HG03280 (cell line): ENCODE results near the gene B3GNT8.
"Not testable (repeated sequence)": the region's sequence is repeated elsewhere in the genome, so short reads cannot be mapped to it uniquely, and the experiment has no call there.

ENCODE experiments used
- ATAC-seq: cut with Tn5 transposase; IDR thresholded peaks from one replicate; pipeline ENCODE4 v1.9.1; 2021; ENCODE audit warnings: mild to moderate bottlenecking, moderate library complexity; ENCODE audit not compliant: unreplicated experiment

The B3GNT8 gene

GRCh38 chr19:41437944-41438574 lies 10.9 kb upstream of the B3GNT8 start:
- no peak for ATAC-seq

DNA sequence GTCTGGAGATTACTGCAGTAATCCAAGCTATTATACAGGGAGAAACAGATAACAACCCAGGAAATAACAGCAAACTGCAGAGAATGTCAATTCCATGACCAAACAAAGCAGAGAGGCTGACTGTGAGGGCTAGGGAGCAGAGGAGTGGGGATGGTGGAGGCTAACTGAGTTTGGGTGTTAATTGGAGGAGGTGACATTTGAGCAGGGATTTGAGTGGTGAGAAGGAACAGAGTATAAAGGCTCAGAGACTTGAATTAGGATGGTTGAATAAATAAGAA lies 9.4 kb upstream of the B3GNT8 start:
- ATAC-seq = no peak

GRCh38 chr19:41435936-41436673 lies 8.9 kb upstream of the B3GNT8 start:
- no peak for ATAC-seq

- ATAC-seq = not testable (repeated sequence)
These were observed 8.2 kb upstream of the B3GNT8 start for GRCh38 chr19:41435376-41435775.

DNA sequence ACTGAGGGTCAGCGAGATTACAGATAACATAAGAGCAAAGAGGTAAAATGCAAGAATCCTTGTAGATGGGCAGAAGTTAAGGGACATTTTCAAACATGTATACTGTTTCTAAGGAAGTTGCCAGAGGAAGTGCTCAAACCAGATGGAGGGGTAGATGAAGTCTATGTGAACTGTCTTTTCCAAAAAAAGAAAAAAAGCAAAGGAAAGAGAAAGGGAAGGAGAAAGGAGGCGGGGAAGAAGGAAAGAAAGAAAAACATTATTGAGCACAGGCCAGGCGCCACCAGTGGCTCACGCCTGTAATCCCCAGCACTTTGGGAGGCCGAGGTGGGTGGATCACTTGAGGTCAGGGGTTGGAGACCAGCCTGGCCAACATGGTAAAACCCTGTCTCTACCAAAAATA lies 7.3 kb upstream of the B3GNT8 start:
- no peak for ATAC-seq

GRCh38 chr19:41433171-41433570 lies 6.0 kb upstream of the B3GNT8 start:
- no peak for ATAC-seq

DNA sequence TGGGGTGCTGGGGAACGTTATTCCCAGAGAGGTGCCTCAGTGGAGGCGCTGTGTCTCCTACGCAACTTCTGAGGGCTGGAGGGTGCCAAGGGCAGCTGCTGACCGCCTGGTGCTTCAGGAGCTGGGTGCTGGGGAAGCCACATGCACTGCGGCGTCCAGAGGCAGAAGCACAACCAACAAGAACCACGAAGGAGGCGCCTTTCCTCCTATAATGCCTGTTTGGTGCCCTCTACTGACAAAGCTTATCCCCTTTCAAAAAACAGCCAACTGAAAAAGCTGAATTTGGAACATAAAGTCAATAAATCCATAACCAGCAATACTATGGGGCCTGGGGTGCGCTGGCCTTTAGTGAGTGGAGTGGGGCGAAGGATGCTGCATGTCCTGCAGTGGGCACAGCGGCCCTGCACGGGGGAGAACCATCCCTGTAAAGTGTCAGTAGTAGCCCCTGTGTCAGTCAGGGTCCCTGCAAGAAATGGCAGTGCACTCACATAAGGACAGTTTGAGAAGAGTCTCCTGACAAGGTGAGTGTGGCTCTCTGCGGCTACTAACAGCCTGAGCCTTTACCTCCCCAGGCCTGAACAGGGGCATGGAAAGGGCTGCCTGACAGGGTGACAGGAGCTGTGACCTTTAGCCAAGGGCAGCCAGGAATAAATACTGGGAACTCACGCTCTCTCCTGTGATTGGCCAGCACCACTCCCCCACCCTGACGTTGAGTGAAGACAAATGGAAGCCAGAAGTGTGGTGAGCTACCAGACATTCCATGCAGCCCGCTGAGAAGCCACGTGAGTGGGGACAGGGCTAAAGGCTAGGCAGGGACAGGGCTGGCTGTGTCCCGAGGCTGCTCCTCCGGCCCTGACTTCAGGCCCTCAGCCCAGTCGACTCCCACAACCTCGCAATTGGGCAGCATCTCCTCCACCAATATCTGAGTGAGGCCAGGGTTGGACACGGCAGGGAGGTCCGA lies 4.5 kb upstream of the B3GNT8 start:
- no peak for ATAC-seq

- ATAC-seq = no peak
These were observed 3.7 kb upstream of the B3GNT8 start for GRCh38 chr19:41430922-41431321.

- ATAC-seq = no peak
These were observed 1.3 kb upstream of the B3GNT8 start for GRCh38 chr19:41428481-41428859.

- no peak for ATAC-seq
These were observed 690 bp upstream of the B3GNT8 start for GRCh38 chr19:41427647-41428480.

DNA sequence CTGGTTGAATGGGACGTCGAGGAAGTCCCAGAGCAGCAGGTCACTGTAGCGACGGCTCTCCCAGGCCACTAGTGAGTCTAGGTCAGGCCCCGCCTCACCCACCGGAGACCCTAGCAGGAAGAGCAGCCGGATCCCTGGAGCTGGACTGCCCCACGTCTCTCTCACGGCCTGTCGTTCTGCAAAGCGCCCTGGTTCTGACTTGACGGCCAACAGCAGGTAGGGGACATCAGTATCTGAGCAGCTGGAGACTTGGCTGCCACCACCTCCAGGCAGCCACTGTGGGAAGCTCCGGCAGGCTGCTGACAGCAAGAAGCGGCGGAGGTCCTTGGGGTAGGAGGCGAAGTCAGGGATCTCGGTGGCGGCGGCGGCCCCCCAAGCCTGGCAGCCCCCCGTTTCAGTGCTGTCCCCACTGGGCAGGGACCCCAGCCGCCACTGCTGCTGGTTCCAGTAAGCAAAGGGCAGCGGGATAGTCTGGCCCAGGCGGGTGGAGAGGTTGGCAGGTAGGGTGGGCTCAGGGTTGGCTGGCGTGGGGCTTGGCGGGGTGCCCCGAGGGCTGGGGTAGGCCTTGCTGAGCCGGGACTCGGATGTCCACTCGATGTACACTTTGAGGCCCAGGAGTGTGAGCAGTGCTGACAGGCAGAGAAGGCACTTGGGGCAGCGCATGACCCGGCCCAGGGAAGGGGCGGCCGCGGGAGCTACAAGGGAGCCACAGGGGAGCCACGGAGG lies 895 bp downstream of the B3GNT8 start:
- no peak for ATAC-seq

DNA sequence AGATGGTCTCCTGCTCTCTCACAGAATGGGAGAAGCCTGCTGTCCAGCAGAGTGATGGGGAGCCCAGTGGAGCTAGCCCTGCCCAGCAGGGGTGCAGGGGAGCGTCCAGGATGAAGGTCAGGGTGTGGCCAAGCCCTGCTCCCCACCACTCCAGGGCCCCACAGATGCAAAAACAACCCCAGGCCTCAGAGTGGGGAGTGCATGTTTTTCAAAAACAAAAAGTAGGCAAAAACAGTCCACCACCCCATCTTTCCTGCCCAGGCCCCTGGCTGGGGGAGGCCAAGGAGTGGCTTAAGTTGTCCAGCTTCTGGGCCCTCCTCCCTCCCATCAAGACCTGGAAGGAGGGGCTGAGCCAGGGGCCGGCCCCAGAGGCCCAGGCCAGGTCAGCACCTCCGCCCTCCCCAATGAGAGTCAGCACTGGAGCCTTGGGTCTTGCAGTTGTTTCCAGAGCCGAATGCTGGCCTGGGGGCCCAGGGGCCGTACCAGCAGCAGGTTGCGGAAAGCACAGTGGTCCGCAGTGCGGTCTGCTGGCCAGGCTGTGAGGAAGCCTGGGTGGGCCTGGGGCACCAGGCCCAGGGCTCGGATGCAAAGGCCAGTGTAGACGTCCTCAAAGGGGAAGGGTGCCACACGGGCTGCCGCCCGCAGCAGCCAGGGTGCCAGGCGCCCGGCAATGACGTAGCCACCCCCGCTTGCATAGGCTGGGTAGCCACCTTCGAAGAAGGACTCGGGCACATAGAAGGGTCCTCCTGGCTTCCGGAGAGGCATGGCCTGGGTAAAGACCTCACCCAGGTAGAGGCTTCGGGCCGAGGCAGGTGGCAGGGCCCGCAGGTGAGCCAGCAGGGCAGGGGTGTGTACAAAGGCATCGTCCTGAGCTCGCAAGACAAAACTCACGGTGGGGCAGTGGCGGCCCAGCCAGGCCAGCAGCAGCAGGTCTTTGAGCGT lies 1.7 kb downstream of the B3GNT8 start:
- ATAC-seq = no peak

GRCh38 chr19:41424335-41425173 lies 2.6 kb downstream of the B3GNT8 start:
- ATAC-seq = no peak

GRCh38 chr19:41422955-41423354 lies 4.2 kb downstream of the B3GNT8 start:
- no peak for ATAC-seq

GRCh38 chr19:41422456-41422855 lies 4.7 kb downstream of the B3GNT8 start:
- no peak for ATAC-seq

GRCh38 chr19:41421973-41422372 lies 5.2 kb downstream of the B3GNT8 start:
- ATAC-seq = no peak

DNA sequence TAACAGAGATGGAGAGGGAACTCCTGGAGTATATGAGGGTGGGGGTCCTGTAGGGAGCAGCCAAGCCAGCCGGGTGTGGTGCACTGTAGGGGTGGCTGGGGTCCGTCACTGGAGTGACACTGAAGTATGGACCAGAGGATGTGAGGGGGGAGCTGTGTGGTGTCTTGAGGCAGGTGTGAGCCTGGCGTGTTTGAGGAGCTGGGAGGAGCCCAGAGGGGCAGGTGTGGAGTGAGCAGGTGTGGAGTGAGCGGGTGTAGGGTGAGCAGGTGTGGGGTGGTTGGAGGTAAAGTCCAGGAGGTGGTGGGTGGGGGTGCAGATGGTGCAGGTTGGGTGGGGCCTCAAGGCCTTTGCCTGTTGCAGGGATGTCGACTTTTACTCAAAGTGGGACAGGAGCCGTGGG lies 5.9 kb downstream of the B3GNT8 start:
- ATAC-seq = no peak
